Endothelial cell of umbilical vein (primary cell): ENCODE data around the gene COX5A.

Experiments used
- EZH2 ChIP-seq: IDR thresholded peaks from 2 replicates; pipeline ENCODE4 v1.6.1; 2012; ENCODE audit warnings: borderline replicate concordance, low read depth, mild to moderate bottlenecking, moderate library complexity, low read length, inconsistent platforms; ENCODE audit not compliant: severe bottlenecking
- GATA2 ChIP-seq: IDR thresholded peaks from 2 replicates; pipeline ENCODE4 v1.7.0; 2011; ENCODE audit warnings: low read depth, mild to moderate bottlenecking, moderate library complexity, mixed read lengths, low read length; ENCODE audit not compliant: insufficient read length, insufficient read depth
- MAX ChIP-seq: IDR thresholded peaks from 2 replicates; pipeline ENCODE4 v1.6.1; 2011; ENCODE audit not compliant: insufficient read depth, insufficient read length
- MYC ChIP-seq: IDR thresholded peaks from one replicate; pipeline ENCODE4 v1.6.1; 2011; ENCODE audit warnings: mild to moderate bottlenecking, low read depth, low read length
- POLR2A ChIP-seq: IDR thresholded peaks from 2 replicates; pipeline ENCODE4 v1.6.1; 2012; ENCODE audit warnings: low read depth, mild to moderate bottlenecking, control low read depth, low read length
- POLR2AphosphoS5 ChIP-seq: IDR thresholded peaks from 2 replicates; pipeline ENCODE4 v1.6.1; 2012; ENCODE audit warnings: low read depth, mild to moderate bottlenecking, control low read depth, low read length, moderate library complexity; ENCODE audit not compliant: insufficient read depth
- TF ChIP-seq, protein P1 (sequence below), 2 donors: IDR thresholded peaks; 1 replicate in 1 of 2; 2 replicates in 1 of 2; pipeline ENCODE4 v1.5.1; 2011; ENCODE audit warnings: low read length in 2 of 2, mild to moderate bottlenecking in 2 of 2, moderate library complexity in 2 of 2, control low read depth in 1 of 2, inconsistent platforms in 1 of 2, low read depth in 1 of 2; ENCODE audit not compliant: insufficient read depth in 1 of 2; ENCODE audit errors: extremely low read depth in 1 of 2

DNA sequence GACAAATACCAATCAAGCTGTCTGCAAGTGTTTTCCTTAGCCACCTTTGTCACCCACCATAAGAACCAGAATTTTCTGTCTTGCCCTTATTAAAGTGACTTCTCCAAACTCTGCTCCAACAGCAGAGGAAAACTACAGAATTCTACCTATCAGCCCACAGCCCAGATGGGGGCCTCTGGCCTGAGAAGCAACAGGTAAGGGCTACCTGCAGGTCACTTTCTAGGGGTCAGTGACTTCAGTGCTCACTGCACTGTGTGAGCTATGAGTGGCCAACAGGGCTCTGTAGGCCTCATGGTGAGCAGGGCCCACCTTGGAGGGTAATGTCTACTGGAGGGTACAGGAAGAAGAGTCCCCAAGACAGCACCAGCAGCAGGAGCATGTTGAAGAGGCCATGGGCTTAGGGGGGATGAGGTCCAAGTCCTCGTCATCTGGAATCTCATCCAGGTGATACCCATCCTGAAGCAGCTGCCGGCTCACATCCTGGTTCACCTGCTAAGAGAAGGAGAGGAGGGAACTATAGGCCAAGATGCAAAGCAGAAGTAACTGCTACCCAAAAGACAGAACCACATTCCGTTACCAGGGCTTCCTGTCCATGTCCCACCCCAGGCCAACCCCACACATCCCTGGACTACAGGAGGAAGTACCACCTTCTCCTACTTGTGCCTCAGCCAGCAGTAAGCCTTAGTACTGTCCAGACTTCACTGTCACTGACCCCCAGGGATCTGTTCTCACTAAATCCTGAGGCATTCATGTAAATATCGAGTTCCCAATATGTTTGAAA, 35.4 kb downstream of the COX5A start:
- TF ChIP-seq, protein P1, sequence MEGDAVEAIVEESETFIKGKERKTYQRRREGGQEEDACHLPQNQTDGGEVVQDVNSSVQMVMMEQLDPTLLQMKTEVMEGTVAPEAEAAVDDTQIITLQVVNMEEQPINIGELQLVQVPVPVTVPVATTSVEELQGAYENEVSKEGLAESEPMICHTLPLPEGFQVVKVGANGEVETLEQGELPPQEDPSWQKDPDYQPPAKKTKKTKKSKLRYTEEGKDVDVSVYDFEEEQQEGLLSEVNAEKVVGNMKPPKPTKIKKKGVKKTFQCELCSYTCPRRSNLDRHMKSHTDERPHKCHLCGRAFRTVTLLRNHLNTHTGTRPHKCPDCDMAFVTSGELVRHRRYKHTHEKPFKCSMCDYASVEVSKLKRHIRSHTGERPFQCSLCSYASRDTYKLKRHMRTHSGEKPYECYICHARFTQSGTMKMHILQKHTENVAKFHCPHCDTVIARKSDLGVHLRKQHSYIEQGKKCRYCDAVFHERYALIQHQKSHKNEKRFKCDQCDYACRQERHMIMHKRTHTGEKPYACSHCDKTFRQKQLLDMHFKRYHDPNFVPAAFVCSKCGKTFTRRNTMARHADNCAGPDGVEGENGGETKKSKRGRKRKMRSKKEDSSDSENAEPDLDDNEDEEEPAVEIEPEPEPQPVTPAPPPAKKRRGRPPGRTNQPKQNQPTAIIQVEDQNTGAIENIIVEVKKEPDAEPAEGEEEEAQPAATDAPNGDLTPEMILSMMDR (IDR thresholded peaks at IDR 0.05; ENCODE audit: extremely low read depth in 1 of 2, insufficient read depth in 1 of 2, low read depth in 1 of 2, low read length in 2 of 2): no peak
- TF ChIP-seq MYC (no peak), EZH2 (no peak), MAX (no peak), POLR2A (no peak), GATA2 (no peak), POLR2AphosphoS5 (no peak)
